Neutrophil (primary cell): Measurements from ENCODE around the gene TWF2.

Experiments
- H3K27ac ChIP-seq: fragments of 200-600 bp; sonication (generic); 2 replicates; pipeline ENCODE4 v1.5.1; 2016; ENCODE audit warnings: mild to moderate bottlenecking, moderate library complexity
- H3K27me3 ChIP-seq: fragments of 200-600 bp; sonication (generic); 2 replicates; pipeline ENCODE4 v1.6.0; 2016; ENCODE audit warnings: mild to moderate bottlenecking
- H3K36me3 ChIP-seq: fragments of 200-600 bp; sonication (generic); 2 replicates; pipeline ENCODE4 v1.5.1; 2017
- H3K4me1 ChIP-seq, 2 experiments: fragments of 200-600 bp in 1 of 2; sonication (generic) in 1 of 2; 1 replicate in 1 of 2; 2 replicates in 1 of 2; pipeline versions ENCODE4 v1.5.1 to v1.6.1; 2013 to 2016; ENCODE audit warnings: low read depth in 1 of 2, low read length in 1 of 2, mild to moderate bottlenecking in 1 of 2, moderate library complexity in 1 of 2; ENCODE audit not compliant: control insufficient read depth in 1 of 2, insufficient read depth in 1 of 2
- H3K4me3 ChIP-seq, 2 experiments: fragments of 200-600 bp in 1 of 2; sonication (generic) in 1 of 2; 1 replicate in 1 of 2; 2 replicates in 1 of 2; pipeline ENCODE4 v1.5.1; 2013 to 2016; ENCODE audit warnings: low read depth in 1 of 2, low read length in 1 of 2, mild to moderate bottlenecking in 1 of 2, moderate library complexity in 1 of 2
- H3K9me3 ChIP-seq: fragments of 200-600 bp; sonication (generic); 2 replicates; pipeline ENCODE4 v1.5.1; 2016
- TF ChIP-seq, protein P1 (sequence below): fragments of 200-600 bp; sonication (generic); IDR thresholded peaks from 2 replicates; pipeline ENCODE4 v1.5.1; 2016; ENCODE audit warnings: antibody characterized with exemption

The TWF2 gene

DNA sequence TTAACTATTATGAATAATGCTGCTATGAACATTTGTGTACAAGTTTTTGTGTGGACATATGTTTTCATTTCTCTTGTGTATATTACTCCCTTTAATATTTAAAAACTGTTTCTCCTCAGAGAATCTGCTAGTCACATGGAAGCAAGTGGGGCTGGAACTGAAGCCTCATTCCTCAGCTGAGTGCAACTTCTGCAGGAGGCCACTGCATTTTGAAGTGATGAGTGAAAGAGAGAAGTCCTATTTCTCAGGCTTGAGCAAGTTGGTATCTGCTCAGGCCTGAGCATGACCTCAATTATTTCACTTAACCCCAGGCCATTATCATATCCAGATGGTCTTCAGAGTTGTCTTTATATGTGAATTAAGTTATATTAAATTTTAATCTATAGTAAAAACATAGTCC, 25.1 kb downstream of the TWF2 start:
- no peak overlapping the region for H3K4me3 ChIP-seq
- H3K9me3 ChIP-seq: no peaks in the 10 kb centered on the region
- peaks cover 72% of the 10 kb centered on the region for H3K36me3 ChIP-seq
- peaks cover 57 to 79% of the 10 kb centered on the region in 2 experiments for H3K4me1 ChIP-seq
- no peaks in the 10 kb centered on the region for H3K27me3 ChIP-seq
- TF ChIP-seq, protein P1, sequence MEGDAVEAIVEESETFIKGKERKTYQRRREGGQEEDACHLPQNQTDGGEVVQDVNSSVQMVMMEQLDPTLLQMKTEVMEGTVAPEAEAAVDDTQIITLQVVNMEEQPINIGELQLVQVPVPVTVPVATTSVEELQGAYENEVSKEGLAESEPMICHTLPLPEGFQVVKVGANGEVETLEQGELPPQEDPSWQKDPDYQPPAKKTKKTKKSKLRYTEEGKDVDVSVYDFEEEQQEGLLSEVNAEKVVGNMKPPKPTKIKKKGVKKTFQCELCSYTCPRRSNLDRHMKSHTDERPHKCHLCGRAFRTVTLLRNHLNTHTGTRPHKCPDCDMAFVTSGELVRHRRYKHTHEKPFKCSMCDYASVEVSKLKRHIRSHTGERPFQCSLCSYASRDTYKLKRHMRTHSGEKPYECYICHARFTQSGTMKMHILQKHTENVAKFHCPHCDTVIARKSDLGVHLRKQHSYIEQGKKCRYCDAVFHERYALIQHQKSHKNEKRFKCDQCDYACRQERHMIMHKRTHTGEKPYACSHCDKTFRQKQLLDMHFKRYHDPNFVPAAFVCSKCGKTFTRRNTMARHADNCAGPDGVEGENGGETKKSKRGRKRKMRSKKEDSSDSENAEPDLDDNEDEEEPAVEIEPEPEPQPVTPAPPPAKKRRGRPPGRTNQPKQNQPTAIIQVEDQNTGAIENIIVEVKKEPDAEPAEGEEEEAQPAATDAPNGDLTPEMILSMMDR: no peak
- H3K27ac ChIP-seq: peak overlapping the region; percentile 88

DNA sequence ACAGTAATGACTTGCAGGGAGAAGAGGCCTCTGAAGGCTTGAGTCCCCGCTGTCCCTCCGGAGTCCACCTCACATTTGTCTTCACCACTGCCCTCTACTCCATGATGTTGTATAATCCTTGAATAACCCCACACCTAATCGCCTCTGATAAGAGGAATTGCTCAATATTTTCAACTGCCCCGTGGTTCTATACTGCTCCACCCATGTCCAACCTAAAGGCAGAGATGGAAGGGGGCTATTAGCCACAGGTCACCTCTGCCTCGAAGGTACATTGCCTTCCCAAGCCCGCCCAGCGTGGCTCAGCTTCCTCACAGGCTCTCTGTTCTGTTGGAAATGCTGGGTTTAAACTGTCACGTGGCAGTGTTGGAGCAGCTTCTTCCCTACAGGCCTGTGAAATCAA, 26.0 kb downstream of the TWF2 start:
- peaks cover 81% of the 10 kb centered on the region for H3K36me3 ChIP-seq

DNA sequence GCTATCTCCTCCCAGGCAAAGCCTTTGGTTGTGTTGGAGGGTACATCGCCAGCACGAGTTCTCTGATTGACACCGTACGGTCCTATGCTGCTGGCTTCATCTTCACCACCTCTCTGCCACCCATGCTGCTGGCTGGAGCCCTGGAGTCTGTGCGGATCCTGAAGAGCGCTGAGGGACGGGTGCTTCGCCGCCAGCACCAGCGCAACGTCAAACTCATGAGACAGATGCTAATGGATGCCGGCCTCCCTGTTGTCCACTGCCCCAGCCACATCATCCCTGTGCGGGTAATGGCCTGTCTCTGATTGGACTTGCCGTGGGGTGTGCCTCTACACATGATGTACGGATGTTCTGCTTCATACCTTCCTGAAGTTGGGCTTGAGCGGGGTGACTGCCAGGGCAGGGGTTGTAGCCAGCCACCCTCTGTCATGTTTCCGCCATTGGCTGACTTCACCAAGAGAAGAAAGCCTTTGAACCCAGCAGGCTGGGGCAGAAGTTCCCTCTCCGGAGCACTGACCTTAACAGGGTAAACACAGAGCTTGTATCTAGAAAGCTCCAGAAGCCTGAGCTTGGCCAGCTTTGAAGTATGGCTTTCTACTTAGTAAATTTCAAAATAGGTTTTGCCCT, 27.6 kb downstream of the TWF2 start:
- H3K36me3 ChIP-seq: peaks cover 94% of the 10 kb centered on the region
- peak overlapping the region; percentile 25 to 37 for H3K4me3 ChIP-seq
- H3K27ac ChIP-seq: peak overlapping the region; percentile 88
- no peaks in the 10 kb centered on the region for H3K27me3 ChIP-seq
- peaks cover 44 to 63% of the 10 kb centered on the region in 2 experiments for H3K4me1 ChIP-seq
- TF ChIP-seq, protein P1: no peak
- no peaks in the 10 kb centered on the region for H3K9me3 ChIP-seq

More for the DNA sequence above, 26.0 kb downstream of the TWF2 start:
- no peaks in the 10 kb centered on the region for H3K27me3 ChIP-seq
- no peaks in the 10 kb centered on the region for H3K9me3 ChIP-seq
- TF ChIP-seq, protein P1: no peak
- peaks cover 58 to 77% of the 10 kb centered on the region in 2 experiments for H3K4me1 ChIP-seq
- peak overlapping the region; percentile 88 for H3K27ac ChIP-seq
- no peak overlapping the region for H3K4me3 ChIP-seq

DNA sequence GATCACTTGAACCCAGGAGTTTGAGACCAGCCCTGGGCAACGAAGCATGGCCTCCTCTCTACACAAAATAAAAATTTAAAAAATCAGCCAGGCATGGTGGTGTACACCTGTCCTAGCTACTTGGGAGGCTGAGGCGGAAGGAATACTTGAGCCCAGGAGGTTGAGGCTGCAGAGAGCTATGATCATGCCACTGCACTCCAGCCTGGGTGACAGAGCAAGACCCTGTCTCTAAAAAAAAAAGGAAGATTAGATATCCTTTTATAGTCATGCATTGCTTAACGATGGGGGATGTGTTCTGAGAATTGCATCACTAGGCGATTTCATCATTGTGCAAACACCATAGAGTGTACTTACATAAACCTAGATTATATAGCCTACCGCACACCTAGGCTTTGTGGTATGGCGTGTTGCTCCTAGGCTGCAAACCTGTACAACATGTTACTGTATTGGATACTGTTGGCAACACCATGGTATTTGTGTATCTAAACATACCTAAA, 28.4 kb downstream of the TWF2 start:
- H3K9me3 ChIP-seq: no peaks in the 10 kb centered on the region
- H3K4me3 ChIP-seq: peak overlapping the region; percentile 25 to 37
- H3K27me3 ChIP-seq: no peaks in the 10 kb centered on the region
- peaks cover 44 to 62% of the 10 kb centered on the region in 2 experiments for H3K4me1 ChIP-seq
- peaks cover 94% of the 10 kb centered on the region for H3K36me3 ChIP-seq
- H3K27ac ChIP-seq: peak overlapping the region; percentile 88
- TF ChIP-seq, protein P1: no peak

DNA sequence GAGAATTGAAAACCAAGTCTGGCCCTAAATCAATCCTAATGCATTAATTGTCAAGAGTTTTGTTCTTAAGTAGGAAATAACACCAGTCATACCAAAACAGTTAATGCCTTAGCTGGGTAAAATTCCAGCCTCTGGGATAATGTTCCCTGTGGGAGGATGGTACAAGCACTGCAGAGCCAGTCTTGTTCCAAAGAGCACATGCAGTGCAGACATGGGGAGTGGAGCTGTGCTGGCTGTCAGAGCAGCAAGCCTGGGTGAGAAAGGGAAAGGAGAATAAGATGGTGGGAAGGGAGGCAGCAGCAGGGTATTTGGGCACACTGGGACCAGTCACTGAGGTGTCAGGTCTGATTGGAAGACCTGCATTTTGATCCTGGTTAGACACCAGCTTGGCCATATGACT, 28.9 kb downstream of the TWF2 start:
- Histone ChIP-seq H3K4me1 (peaks cover 49 to 63% of the 10 kb centered on the region in 2 experiments), H3K27ac (peak overlapping the region; percentile 88), H3K4me3 (peak overlapping the region; percentile 25 to 37), H3K36me3 (peaks cover 94% of the 10 kb centered on the region), H3K27me3 (no peaks in the 10 kb centered on the region), H3K9me3 (no peaks in the 10 kb centered on the region)
- TF ChIP-seq, protein P1: no peak
